HL-60 (cell line): ENCODE measurements around the gene PIK3CG.

Experiments used
- CTCF ChIP-seq: IDR thresholded peaks from one replicate; pipeline ENCODE4 v1.5.1; 2011; ENCODE audit warnings: low read length, control low read depth, inconsistent platforms; ENCODE audit not compliant: insufficient read depth
- GABPA ChIP-seq: IDR thresholded peaks from 2 replicates; pipeline ENCODE4 v1.6.1; 2012; ENCODE audit warnings: low read depth
- REST ChIP-seq: IDR thresholded peaks from 2 replicates; pipeline ENCODE4 v1.6.1; 2012; ENCODE audit warnings: low read depth; ENCODE audit not compliant: insufficient replicate concordance

- TF ChIP-seq CTCF (no peak), REST (no peak), GABPA (no peak)
Observed at GRCh38 chr7:106944035-106944665, 79.1 kb downstream of the PIK3CG start.
